Measurements from ENCODE around the gene MON2.
A peak's percentile ranks its signal among the peaks of the same experiment; 100 is the strongest.

The MON2 gene

GRCh38 chr12:62627181-62627580, 160.6 kb downstream of the MON2 start:
- H2AK5ac ChIP-seq (ENCODE audit: low read length, severe bottlenecking) = no peak overlapping the region
- H3K27ac ChIP-seq (ENCODE audit: low read length, poor library complexity, severe bottlenecking) = no peak overlapping the region
- WGBS = 100% methylated on average over 1 of the region's 2 CpGs
- no peak overlapping the region for H3K23ac ChIP-seq (ENCODE audit: low read length in 2 of 2)
- no peak overlapping the region for H4K91ac ChIP-seq (ENCODE audit: low read length)
- no peak overlapping the region for H2BK15ac ChIP-seq (ENCODE audit: low read depth, poor library complexity, severe bottlenecking)
- no peak overlapping the region for H2BK12ac ChIP-seq (ENCODE audit: low read length in 2 of 2)
- no peak for DNase-seq
- H2AFZ ChIP-seq (ENCODE audit: low read depth, low read length) = no peak overlapping the region
- no peak overlapping the region for H4K8ac ChIP-seq (ENCODE audit: low read length)
- H3K79me1 ChIP-seq (replicated peaks; ENCODE audit: low read length, poor library complexity, severe bottlenecking) = no peaks in the 10 kb centered on the region
- H3K27me3 ChIP-seq (ENCODE audit: control insufficient read depth in 1 of 2, insufficient read depth in 1 of 2, low read length in 2 of 2) = no peaks in the 10 kb centered on the region
- H3K36me3 ChIP-seq (ENCODE audit: control insufficient read depth in 1 of 2, insufficient read depth in 2 of 2, low read depth in 1 of 2, low read length in 2 of 2) = no peaks in the 10 kb centered on the region
- no peak overlapping the region for H3K18ac ChIP-seq (ENCODE audit: low read depth in 1 of 2, low read length in 2 of 2)
- no peak overlapping the region for H2BK120ac ChIP-seq (ENCODE audit: low read depth, low read length)
- no peak overlapping the region for H3K4me2 ChIP-seq (ENCODE audit: low read length, poor library complexity, severe bottlenecking)
- peaks cover 6% of the 10 kb centered on the region for H3K4me1 ChIP-seq (ENCODE audit: control insufficient read depth, insufficient read depth, low read depth, low read length)
- H3K14ac ChIP-seq (ENCODE audit: low read length in 2 of 2) = no peak overlapping the region
- no peak overlapping the region for H3K4me3 ChIP-seq (ENCODE audit: insufficient read depth in 1 of 2, low read depth in 1 of 2, low read length in 2 of 2)
- H3K4ac ChIP-seq (ENCODE audit: low read depth in 1 of 2, low read length in 2 of 2) = no peak overlapping the region
- no peak overlapping the region for H3K9ac ChIP-seq (ENCODE audit: low read length)
- H3K9me3 ChIP-seq (ENCODE audit: control insufficient read depth, low read length) = no peaks in the 10 kb centered on the region
- no peak overlapping the region for H2BK5ac ChIP-seq (ENCODE audit: low read depth, low read length, poor library complexity, severe bottlenecking)

- Histone ChIP-seq H3K4me2 (ENCODE audit: low read length, poor library complexity, severe bottlenecking) (no peak overlapping the region), H2AK5ac (ENCODE audit: low read length, severe bottlenecking) (no peak overlapping the region), H3K36me3 (ENCODE audit: control insufficient read depth in 1 of 2, insufficient read depth in 2 of 2, low read depth in 1 of 2, low read length in 2 of 2) (no peaks in the 10 kb centered on the region), H2BK120ac (ENCODE audit: low read depth, low read length) (no peak overlapping the region), H3K4me1 (ENCODE audit: control insufficient read depth, insufficient read depth, low read depth, low read length) (peaks cover 10% of the 10 kb centered on the region), H3K27me3 (ENCODE audit: control insufficient read depth in 1 of 2, insufficient read depth in 1 of 2, low read length in 2 of 2) (no peaks in the 10 kb centered on the region), H2BK15ac (ENCODE audit: low read depth, poor library complexity, severe bottlenecking) (no peak overlapping the region), H3K9me3 (ENCODE audit: control insufficient read depth, low read length) (no peaks in the 10 kb centered on the region), H2BK12ac (ENCODE audit: low read length in 2 of 2) (no peak overlapping the region), H3K27ac (ENCODE audit: low read length, poor library complexity, severe bottlenecking) (no peak overlapping the region), H3K79me1 (replicated peaks; ENCODE audit: low read length, poor library complexity, severe bottlenecking) (no peaks in the 10 kb centered on the region), H3K4me3 (ENCODE audit: insufficient read depth in 1 of 2, low read depth in 1 of 2, low read length in 2 of 2) (no peak overlapping the region), H4K91ac (ENCODE audit: low read length) (no peak overlapping the region), H3K4ac (ENCODE audit: low read depth in 1 of 2, low read length in 2 of 2) (no peak overlapping the region), H3K18ac (ENCODE audit: low read depth in 1 of 2, low read length in 2 of 2) (no peak overlapping the region), H3K14ac (ENCODE audit: low read length in 2 of 2) (no peak overlapping the region), H2BK5ac (ENCODE audit: low read depth, low read length, poor library complexity, severe bottlenecking) (no peak overlapping the region), H2AFZ (ENCODE audit: low read depth, low read length) (no peak overlapping the region), H3K23ac (ENCODE audit: low read length in 2 of 2) (no peak overlapping the region), H4K8ac (ENCODE audit: low read length) (no peak overlapping the region), H3K9ac (ENCODE audit: low read length) (no peak overlapping the region)
- WGBS = 41% methylated on average over 4 of the region's 4 CpGs
- no peak for DNase-seq
These were observed 162.8 kb downstream of the MON2 start for GRCh38 chr12:62629413-62629812.

GRCh38 chr12:62629971-62630739, 163.5 kb downstream of the MON2 start:
- Histone ChIP-seq H3K4me3 (ENCODE audit: insufficient read depth in 1 of 2, low read depth in 1 of 2, low read length in 2 of 2) (peak overlapping the region in 1 of 2 experiments; percentile 77), H2BK5ac (ENCODE audit: low read depth, low read length, poor library complexity, severe bottlenecking) (no peak overlapping the region), H2BK15ac (ENCODE audit: low read depth, poor library complexity, severe bottlenecking) (no peak overlapping the region), H3K36me3 (ENCODE audit: control insufficient read depth in 1 of 2, insufficient read depth in 2 of 2, low read depth in 1 of 2, low read length in 2 of 2) (no peaks in the 10 kb centered on the region), H3K27me3 (ENCODE audit: control insufficient read depth in 1 of 2, insufficient read depth in 1 of 2, low read length in 2 of 2) (no peaks in the 10 kb centered on the region), H3K9ac (ENCODE audit: low read length) (peak overlapping the region; percentile 89), H3K4me1 (ENCODE audit: control insufficient read depth, insufficient read depth, low read depth, low read length) (peaks cover 10% of the 10 kb centered on the region), H2AK5ac (ENCODE audit: low read length, severe bottlenecking) (no peak overlapping the region), H3K4ac (ENCODE audit: low read depth in 1 of 2, low read length in 2 of 2) (peak overlapping the region in 1 of 2 experiments; percentile 26), H3K18ac (ENCODE audit: low read depth in 1 of 2, low read length in 2 of 2) (no peak overlapping the region), H2BK120ac (ENCODE audit: low read depth, low read length) (no peak overlapping the region), H3K27ac (ENCODE audit: low read length, poor library complexity, severe bottlenecking) (no peak overlapping the region), H3K14ac (ENCODE audit: low read length in 2 of 2) (no peak overlapping the region), H3K79me1 (replicated peaks; ENCODE audit: low read length, poor library complexity, severe bottlenecking) (no peaks in the 10 kb centered on the region), H3K4me2 (ENCODE audit: low read length, poor library complexity, severe bottlenecking) (no peak overlapping the region), H3K9me3 (ENCODE audit: control insufficient read depth, low read length) (no peaks in the 10 kb centered on the region), H4K91ac (ENCODE audit: low read length) (no peak overlapping the region), H4K8ac (ENCODE audit: low read length) (no peak overlapping the region), H3K23ac (ENCODE audit: low read length in 2 of 2) (no peak overlapping the region), H2AFZ (ENCODE audit: low read depth, low read length) (no peak overlapping the region), H2BK12ac (ENCODE audit: low read length in 2 of 2) (peak overlapping the region in 1 of 2 experiments; percentile 75)
- no peak for DNase-seq
- WGBS = 71% methylated on average over 4 of the region's 5 CpGs

GRCh38 chr12:62631471-62632410, 165.1 kb downstream of the MON2 start:
- H3K36me3 ChIP-seq (ENCODE audit: control insufficient read depth in 1 of 2, insufficient read depth in 2 of 2, low read depth in 1 of 2, low read length in 2 of 2) = no peaks in the 10 kb centered on the region
- H3K14ac ChIP-seq (ENCODE audit: low read length in 2 of 2) = peak overlapping the region in 1 of 2 experiments; percentile 38
- no peak overlapping the region for H2AK5ac ChIP-seq (ENCODE audit: low read length, severe bottlenecking)
- peak overlapping the region; percentile 36 for H2BK15ac ChIP-seq (ENCODE audit: low read depth, poor library complexity, severe bottlenecking)
- H3K9ac ChIP-seq (ENCODE audit: low read length) = peak overlapping the region; percentile 89
- peak overlapping the region; percentile 60 to 80 for H3K18ac ChIP-seq (ENCODE audit: low read depth in 1 of 2, low read length in 2 of 2)
- H2AFZ ChIP-seq (ENCODE audit: low read depth, low read length) = peak overlapping the region; percentile 36
- H3K27me3 ChIP-seq (ENCODE audit: control insufficient read depth in 1 of 2, insufficient read depth in 1 of 2, low read length in 2 of 2) = no peaks in the 10 kb centered on the region
- H3K4me2 ChIP-seq (ENCODE audit: low read length, poor library complexity, severe bottlenecking) = peak overlapping the region; percentile 98
- H4K8ac ChIP-seq (ENCODE audit: low read length) = peak overlapping the region; percentile 77
- DNase-seq = peak; percentile 56
- no peaks in the 10 kb centered on the region for H3K79me1 ChIP-seq (replicated peaks; ENCODE audit: low read length, poor library complexity, severe bottlenecking)
- peak overlapping the region in 1 of 2 experiments; percentile 80 for H2BK12ac ChIP-seq (ENCODE audit: low read length in 2 of 2)
- peak overlapping the region; percentile 73 for H4K91ac ChIP-seq (ENCODE audit: low read length)
- H3K23ac ChIP-seq (ENCODE audit: low read length in 2 of 2) = peak overlapping the region in 1 of 2 experiments; percentile 92
- WGBS = 4% methylated on average over 53 of the region's 58 CpGs
- H3K9me3 ChIP-seq (ENCODE audit: control insufficient read depth, low read length) = no peaks in the 10 kb centered on the region
- no peak overlapping the region for H2BK5ac ChIP-seq (ENCODE audit: low read depth, low read length, poor library complexity, severe bottlenecking)
- peaks cover 7% of the 10 kb centered on the region for H3K4me1 ChIP-seq (ENCODE audit: control insufficient read depth, insufficient read depth, low read depth, low read length)
- peak overlapping the region; percentile 81 for H2BK120ac ChIP-seq (ENCODE audit: low read depth, low read length)
- H3K4ac ChIP-seq (ENCODE audit: low read depth in 1 of 2, low read length in 2 of 2) = peak overlapping the region; percentile 60 to 78
- H3K27ac ChIP-seq (ENCODE audit: low read length, poor library complexity, severe bottlenecking) = peak overlapping the region; percentile 13
- H3K4me3 ChIP-seq (ENCODE audit: insufficient read depth in 1 of 2, low read depth in 1 of 2, low read length in 2 of 2) = peak overlapping the region; percentile 64 to 77

Data from mesenchymal stem cell (in vitro differentiated cells and primary cell).